GM21786 (cell line): ENCODE results near the gene RIPK4.

ENCODE experiments used
- ATAC-seq: cut with Tn5 transposase; IDR thresholded peaks from one replicate; pipeline ENCODE4 v1.9.1; 2021; ENCODE audit not compliant: unreplicated experiment

The RIPK4 gene

GRCh38 chr21:41770901-41771624 is 4.2 kb upstream of the RIPK4 start:
- no peak for ATAC-seq

DNA sequence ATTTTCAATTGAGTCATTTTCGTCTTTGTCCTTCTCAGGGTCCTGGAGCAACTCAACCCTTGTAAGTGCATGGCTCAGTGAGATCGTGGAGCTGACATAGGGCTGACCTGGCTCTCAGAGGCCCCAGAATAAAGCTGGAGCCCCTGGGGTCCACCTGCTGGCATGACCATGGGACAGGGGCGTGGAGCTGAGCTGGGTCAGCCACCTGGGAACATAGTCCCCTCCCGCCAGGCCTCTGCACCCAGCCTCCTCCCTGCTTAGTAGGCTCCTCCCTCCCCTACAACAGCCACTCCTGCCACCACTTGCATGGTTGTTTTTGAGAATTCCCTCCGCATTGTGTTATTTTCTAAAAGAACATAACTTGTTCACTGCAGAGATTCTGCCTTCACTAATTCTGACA is 3.1 kb upstream of the RIPK4 start:
- ATAC-seq, result no peak

DNA sequence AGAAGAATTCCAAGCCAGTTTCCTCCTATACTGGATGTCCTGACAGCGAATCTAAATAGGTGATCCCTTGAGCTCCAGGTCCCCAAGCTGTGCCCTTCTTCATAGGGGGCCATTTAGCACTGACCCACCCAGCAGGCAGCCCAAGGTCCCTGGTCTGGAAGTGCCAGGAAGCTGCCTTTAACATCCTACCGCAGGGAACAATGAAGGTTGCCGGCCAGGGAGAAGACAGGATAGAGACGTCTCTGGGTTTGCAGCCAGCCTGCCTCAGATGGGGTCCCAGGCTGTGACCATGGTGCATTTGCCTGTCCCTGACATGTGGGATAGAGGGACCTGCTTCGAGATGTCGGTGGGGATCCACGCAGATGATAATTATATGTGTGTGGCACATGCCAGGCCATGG is 2.7 kb upstream of the RIPK4 start:
- ATAC-seq, result no peak

- ATAC-seq, result no peak
Measured at GRCh38 chr21:41769111-41769510, 2.3 kb upstream of the RIPK4 start.

GRCh38 chr21:41768437-41769042 is 1.7 kb upstream of the RIPK4 start:
- ATAC-seq, result no peak

GRCh38 chr21:41767606-41768436 is 969 bp upstream of the RIPK4 start:
- ATAC-seq, result no peak

GRCh38 chr21:41765973-41766882 is 624 bp downstream of the RIPK4 start:
- no peak for ATAC-seq

DNA sequence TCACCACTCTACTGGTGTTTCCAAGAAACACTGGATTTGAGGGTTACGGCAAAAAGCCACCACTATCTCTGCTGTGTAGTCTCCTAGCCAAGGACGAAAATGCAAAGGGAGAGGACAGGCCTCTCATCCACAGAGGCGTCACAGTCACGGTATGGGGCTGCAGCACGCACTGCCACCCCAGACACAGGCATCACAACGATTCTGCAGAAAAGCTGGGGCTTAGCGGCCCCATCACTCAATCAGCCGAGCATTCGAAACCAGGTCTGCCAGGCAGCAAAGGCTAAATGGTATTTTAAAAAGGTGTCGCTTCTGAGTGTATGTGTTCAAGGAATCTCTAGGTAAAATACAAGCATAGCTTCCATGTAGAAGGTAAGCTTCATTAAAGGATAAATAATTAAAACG is 1.4 kb downstream of the RIPK4 start:
- ATAC-seq, result no peak

DNA sequence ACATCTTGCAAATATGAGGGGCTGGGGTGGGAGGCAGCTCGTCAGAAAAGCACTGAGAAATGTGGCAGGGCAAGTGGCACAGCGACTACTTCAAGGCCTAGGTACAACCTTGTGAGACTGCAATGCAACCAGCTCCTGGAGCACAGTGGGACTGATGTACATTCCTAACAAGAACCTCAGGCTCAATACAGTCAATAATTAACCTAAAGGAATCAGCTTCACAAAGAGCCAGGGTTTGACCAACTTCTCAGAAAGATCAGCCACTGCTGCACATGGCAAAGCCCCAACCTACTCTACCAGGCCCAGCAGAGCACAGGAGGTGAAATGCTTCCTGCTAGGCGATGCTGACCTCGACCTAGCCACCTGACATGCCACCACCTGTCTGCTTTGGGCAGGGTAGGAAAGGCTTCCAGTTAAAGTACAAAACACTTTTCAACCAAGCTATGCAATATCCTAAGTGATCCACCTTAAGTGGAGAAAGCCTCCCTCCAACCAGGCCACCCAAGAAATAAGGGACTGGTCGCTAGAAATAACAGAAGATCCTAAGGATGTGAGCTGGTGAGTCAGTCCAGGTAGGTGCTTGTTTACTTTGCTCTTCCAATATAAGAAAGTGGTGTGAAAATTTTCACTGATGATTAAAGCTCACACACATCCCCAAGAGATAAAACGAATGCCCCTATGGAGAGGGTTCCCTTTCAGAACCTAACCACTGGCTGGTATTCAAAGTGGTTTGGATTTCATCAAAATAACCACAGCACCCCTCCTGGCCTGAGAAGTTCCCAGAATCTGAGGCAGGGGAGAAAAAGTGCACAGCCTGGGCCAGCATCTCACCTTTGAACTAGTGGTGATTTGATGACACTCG is 2.1 kb downstream of the RIPK4 start:
- no peak for ATAC-seq

GRCh38 chr21:41763996-41764395 is 2.9 kb downstream of the RIPK4 start:
- no peak for ATAC-seq

DNA sequence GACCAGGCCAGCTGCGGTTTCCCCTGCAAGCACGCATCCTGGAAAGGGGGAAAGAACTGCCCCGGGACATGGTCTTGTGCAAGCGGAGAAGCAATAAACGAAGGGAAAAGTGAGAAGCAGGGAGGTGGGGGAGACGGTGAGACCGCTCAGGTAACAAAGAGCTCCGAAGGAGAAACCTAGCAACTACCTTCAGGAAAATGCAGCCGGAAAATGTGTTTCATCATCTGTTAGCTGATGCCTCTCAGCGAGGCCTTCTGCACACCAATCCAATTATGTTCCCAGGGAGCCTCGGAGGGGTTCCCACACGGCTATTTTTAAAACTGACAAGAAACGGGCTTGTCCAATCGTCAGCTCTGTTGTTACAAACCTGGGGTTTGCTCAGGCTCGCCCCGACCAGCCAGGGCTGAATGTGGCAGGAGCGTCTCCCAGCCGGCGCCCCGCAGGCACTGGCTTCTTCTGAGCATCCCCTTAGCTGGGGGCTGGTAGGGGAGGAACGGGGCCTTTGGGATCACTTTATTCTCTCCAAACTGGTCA is 3.4 kb downstream of the RIPK4 start:
- ATAC-seq, result no peak

DNA sequence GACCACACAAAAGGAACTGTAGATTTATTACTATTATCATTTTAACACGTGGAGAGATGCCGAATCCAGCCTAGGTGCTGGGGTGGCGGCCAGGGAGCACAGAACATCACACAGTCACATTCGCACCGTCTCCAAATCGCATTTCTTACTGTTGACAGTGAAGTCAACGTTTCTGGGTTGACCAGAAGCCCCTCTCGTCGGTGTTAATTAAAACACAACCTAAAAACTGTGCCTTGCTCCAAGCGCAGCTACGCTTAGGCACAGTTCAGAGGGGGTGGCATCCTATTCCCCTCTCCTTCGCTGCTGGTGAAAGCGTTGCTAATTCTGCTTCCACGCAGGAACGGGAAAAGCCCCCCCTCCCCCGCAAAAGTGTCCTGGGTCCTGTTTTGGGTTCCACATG is 4.1 kb downstream of the RIPK4 start:
- ATAC-seq, result no peak

DNA sequence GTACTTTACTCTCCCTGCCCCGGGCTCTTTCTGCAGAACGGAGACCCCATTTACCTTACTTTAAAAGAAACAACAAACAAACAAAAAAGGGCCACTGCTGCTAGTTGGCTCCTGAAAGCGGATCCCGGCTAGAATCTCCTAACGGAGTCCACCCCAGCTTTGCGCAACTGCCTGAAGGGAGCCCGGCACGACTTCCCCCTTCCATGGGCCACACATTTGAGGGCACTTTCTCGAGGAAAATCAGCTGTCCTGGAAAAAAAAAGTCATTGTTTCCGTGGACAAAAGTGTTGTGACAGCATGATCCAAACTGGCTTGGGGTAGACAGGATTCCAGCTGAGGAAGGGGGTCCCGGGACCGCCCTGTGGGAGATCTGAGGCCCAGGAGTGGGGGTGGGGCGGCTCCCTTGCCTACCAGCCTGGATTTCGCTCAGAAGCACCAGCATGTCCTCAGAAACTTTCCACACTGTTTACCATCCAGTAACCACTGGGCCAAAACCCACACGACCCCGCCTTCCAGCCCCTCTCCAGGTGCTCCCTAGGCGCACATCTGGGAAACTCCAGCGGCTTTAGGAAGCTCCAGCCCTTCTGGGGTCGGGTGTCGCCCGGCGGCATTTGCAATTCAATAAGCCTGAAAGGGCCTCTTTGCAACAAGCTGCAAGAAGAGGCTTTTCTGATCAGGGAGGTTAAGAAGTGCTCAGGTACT is 4.8 kb downstream of the RIPK4 start:
- ATAC-seq, result no peak

DNA sequence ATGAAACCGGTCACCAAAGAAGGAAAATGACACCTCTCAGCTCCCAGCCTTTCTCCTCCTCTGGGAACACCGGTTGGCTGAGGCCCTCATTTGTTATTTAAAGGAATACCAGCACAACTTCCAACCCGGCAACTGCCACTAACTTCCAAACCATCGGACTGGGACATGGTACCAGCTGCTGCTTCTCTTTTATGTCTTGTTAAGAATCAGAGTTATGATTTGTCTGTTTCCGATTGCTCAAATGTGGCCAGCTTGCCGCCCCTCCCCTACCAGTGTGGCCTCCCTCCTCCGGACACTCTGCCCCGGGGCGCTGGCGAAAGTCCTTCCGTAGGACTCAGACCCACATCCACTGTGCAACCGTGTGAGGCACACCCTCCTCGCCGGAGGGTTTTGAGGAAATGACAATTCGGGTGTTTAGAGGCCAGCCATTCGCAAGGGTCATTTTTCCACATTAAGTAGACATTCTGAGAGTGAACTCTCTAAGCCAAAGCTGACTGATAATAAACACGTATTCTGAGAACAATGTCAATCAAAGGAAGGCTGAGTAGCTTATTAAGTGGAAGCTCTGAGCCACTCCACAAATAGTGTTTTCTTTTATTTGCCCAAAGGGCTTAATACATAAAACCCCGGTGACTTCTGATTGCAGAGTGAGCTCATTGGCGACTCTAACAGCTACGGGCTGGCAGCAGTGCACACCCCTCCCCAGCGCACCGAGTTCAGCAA is 5.5 kb downstream of the RIPK4 start:
- no peak for ATAC-seq

DNA sequence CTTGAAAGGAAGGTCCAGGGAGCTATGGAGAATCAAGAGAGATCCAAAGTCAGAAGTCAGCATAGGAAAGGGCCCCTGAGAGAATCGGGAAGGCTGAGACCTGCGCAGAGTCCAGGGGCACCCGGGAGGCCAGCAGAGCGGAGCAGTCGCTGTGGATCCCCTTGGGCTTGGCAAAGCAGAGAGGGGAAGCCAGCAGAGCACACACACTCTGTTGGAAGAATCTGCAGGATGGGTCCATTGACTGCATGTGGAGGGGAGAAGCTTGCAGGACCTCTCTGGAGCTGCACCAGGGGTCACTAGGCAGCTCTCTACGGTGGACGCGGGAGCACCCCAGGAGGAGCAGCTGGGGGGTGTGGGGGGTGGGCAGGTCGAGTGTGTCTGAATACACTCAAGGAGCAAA is 6.4 kb downstream of the RIPK4 start:
- ATAC-seq, result no peak

DNA sequence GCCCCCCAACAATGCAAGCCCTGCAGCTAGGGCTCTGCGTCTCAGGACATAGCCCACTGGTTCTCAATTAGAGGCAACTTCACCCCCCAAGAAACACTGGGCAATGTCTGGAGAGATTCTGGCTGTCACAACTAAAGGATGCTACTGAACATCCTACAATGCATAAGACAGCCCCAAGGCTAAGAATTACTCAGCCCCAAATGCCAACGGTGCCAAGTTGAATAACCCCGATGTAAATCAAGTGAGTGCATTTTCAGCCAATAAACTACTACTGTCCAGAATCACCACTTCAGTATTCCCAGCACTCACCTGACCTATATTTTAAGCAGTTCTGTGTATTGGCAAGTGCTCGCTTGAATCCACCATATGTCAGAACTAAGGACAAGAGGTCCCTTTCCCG is 6.9 kb downstream of the RIPK4 start:
- no peak for ATAC-seq

- no peak for ATAC-seq
Measured at GRCh38 chr21:41759214-41759840, 7.5 kb downstream of the RIPK4 start.

DNA sequence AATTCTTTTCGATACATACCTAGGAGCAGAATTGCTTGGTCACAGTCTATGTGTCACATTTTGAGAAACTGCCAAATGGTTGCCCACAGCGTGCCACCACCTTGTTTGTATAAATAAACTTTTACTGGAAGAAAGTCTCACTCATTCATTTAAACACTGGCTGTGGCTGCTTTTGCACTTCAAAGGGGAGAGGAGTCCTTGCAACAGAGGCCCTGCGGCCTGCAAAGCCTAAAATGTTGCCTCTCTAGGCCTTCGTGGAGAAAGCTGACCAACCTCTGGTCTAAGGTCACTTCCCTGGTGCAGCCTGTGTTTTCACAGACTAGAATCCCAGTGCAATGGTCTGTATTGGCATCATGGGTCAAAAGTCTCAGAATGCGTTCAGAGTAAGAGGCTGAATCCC is 8.3 kb downstream of the RIPK4 start:
- no peak for ATAC-seq
